A549 treated with RU486 at 1 μM for 4 hours (cell line): Measurements from ENCODE around the gene TMEM205. TPM values are rescaled to one million over a fixed set of nuclear protein-coding genes. Genes with fewer than 3 reads are reported as not detected.

Experiments
- total RNA-seq: library from RNA; stranded (reverse); fragments of 200-300 nt; extraction: Qiagen RNA extraction; gene quantifications from 5 replicates; pipeline ENCODE4 v1.2.3, GENCODE V29; 2022; ENCODE audit warnings: low read depth

TMEM205 gene
- 95.9 to 133 TPM (median 114 TPM) in 5 replicates for total RNA-seq

GRCh38 chr19:11346104-11346940 lies at the start of gene TMEM205, which contains the start of gene CCDC159:
TMEM205 (minus strand) TSS chr19:11346268; CDS start chr19:11345619, 649 bp downstream.
CCDC159 (plus strand) TSS chr19:11346519; CDS start chr19:11346607, 88 bp downstream.

GRCh38 chr19:11374433-11375142 lies 28.5 kb upstream of the TMEM205 start, which contains the start of gene SWSAP1:
SWSAP1 (plus strand) TSS chr19:11374666; CDS start chr19:11374681, 15 bp downstream.

GRCh38 chr19:11355160-11356073 lies 9.3 kb upstream of the TMEM205 start, which contains the start of gene PLPPR2:
PLPPR2 (plus strand) TSS chr19:11355432; CDS start chr19:11357674, 2,242 bp downstream.

GRCh38 chr19:11339254-11340098 lies 6.6 kb downstream of the TMEM205 start, which contains the start of gene RAB3D:
RAB3D (minus strand) TSS chr19:11339657; CDS start chr19:11337399, 2,258 bp downstream.

GRCh38 chr19:11295665-11296245 lies 50.3 kb downstream of the TMEM205 start, which contains the start of gene TSPAN16:
TSPAN16 (plus strand) TSS chr19:11296160; CDS start chr19:11296298, 138 bp downstream.

Other genes starting within 250 kb of the TMEM205 start
- 11.8 to 14.5 TPM (median 14.2 TPM) in 5 replicates for gene SPC24, start 190.5 kb downstream of the TMEM205 start, total RNA-seq
- gene KANK2, start 148.7 kb downstream of the TMEM205 start, total RNA-seq = 25.7 to 36.4 TPM (median 33.2 TPM) in 5 replicates
- not detected in 5 replicates for gene ANGPTL8, start 106.6 kb downstream of the TMEM205 start, total RNA-seq
- gene DOCK6, start 83.7 kb downstream of the TMEM205 start, total RNA-seq = 6.0 to 12.0 TPM (median 8.8 TPM) in 5 replicates
- not detected in 5 replicates for gene TSPAN16, start 50.1 kb downstream of the TMEM205 start, total RNA-seq
- 2.5 to 3.2 TPM (median 2.8 TPM) in 5 replicates for gene RAB3D, start 6.6 kb downstream of the TMEM205 start, total RNA-seq
- gene CCDC159, start 251 bp upstream of the TMEM205 start, total RNA-seq = 4.4 to 6.4 TPM (median 5.7 TPM) in 5 replicates
- 8.0 to 11.5 TPM (median 9.9 TPM) in 5 replicates for gene PLPPR2, start 9.2 kb upstream of the TMEM205 start, total RNA-seq
- 1.7 to 3.4 TPM (median 2.2 TPM) in 5 replicates for gene SWSAP1, start 28.4 kb upstream of the TMEM205 start, total RNA-seq
- gene EPOR, start 38.0 kb upstream of the TMEM205 start, total RNA-seq = 3.6 to 5.5 TPM (median 5.1 TPM) in 5 replicates
- 0.85 to 2.0 TPM (median 1.7 TPM) in 5 replicates for gene RGL3, start 73.0 kb upstream of the TMEM205 start, total RNA-seq
- gene ODAD3, start 88.9 kb upstream of the TMEM205 start, total RNA-seq = 0.83 to 1.3 TPM (median 1.3 TPM) in 5 replicates
- 232 to 265 TPM (median 260 TPM) in 5 replicates for gene PRKCSH, start 89.4 kb upstream of the TMEM205 start, total RNA-seq
- 0.02 to 0.21 TPM (median 0.11 TPM) in 3 of 5 replicates, not detected in the others for gene ELAVL3, start 134.8 kb upstream of the TMEM205 start, total RNA-seq
- 3.5 to 6.0 TPM (median 5.3 TPM) in 5 replicates for gene ZNF653, start 159.6 kb upstream of the TMEM205 start, total RNA-seq
- 27.8 to 37.6 TPM (median 34.7 TPM) in 5 replicates for gene ECSIT, start 182.9 kb upstream of the TMEM205 start, total RNA-seq
- 0.35 to 0.94 TPM (median 0.40 TPM) in 5 replicates for gene CNN1, start 192.6 kb upstream of the TMEM205 start, total RNA-seq
- gene ELOF1, start 213.0 kb upstream of the TMEM205 start, total RNA-seq = 91.1 to 119 TPM (median 103 TPM) in 5 replicates
- gene ACP5, start 231.4 kb upstream of the TMEM205 start, total RNA-seq = 0.27 to 0.43 TPM in 2 of 5 replicates, not detected in the others